OCI-LY1 (cell line): ENCODE data around the gene C19orf73.

Experiments
- H2AFZ ChIP-seq: fragments of 200-600 bp; sonication (generic), shearing (Covaris generic); 2 replicates; pipeline ENCODE4 v1.6.0; 2014; ENCODE audit warnings: antibody characterized with exemption, mild to moderate bottlenecking, low read length
- H3F3A ChIP-seq: fragments of 200-600 bp; sonication (generic), shearing (Covaris generic); 2 replicates; pipeline ENCODE4 v1.6.0; 2014; ENCODE audit warnings: mild to moderate bottlenecking, antibody characterized with exemption, low read length, moderate library complexity; ENCODE audit not compliant: insufficient read depth
- H3K27ac ChIP-seq: fragments of 200-600 bp; sonication (generic); 2 replicates; pipeline ENCODE4 v1.5.1; 2014; ENCODE audit warnings: low read length, mixed run types, mild to moderate bottlenecking, low read depth; ENCODE audit not compliant: poor library complexity, severe bottlenecking
- H3K27me3 ChIP-seq: fragments of 200-600 bp; sonication (generic); 2 replicates; pipeline ENCODE4 v1.6.0; 2014; ENCODE audit warnings: antibody characterized with exemption, mild to moderate bottlenecking, low read length, moderate library complexity; ENCODE audit not compliant: insufficient read depth
- H3K36me3 ChIP-seq: fragments of 200-600 bp; sonication (generic); 2 replicates; pipeline ENCODE4 v1.6.1; 2014; ENCODE audit warnings: mild to moderate bottlenecking, antibody characterized with exemption, low read length, moderate library complexity, mixed read lengths; ENCODE audit not compliant: insufficient read depth
- H3K4me1 ChIP-seq: fragments of 200-600 bp; sonication (generic); 2 replicates; pipeline ENCODE4 v1.5.1; 2014; ENCODE audit warnings: mild to moderate bottlenecking, low read length, moderate library complexity; ENCODE audit not compliant: insufficient read depth, severe bottlenecking
- H3K4me2 ChIP-seq: fragments of 200-600 bp; sonication (generic), shearing (Covaris generic); 2 replicates; pipeline ENCODE4 v1.6.1; 2014; ENCODE audit warnings: low read length
- H3K4me3 ChIP-seq: fragments of 200-600 bp; sonication (generic); 2 replicates; pipeline ENCODE4 v1.5.1; 2014; ENCODE audit warnings: low read length, low read depth, mild to moderate bottlenecking, mixed read lengths; ENCODE audit not compliant: poor library complexity, severe bottlenecking
- H3K79me2 ChIP-seq: fragments of 200-600 bp; shearing (Covaris generic); 2 replicates; pipeline ENCODE4 v1.6.1; 2016; ENCODE audit warnings: mixed run types, low read length, mixed read lengths; ENCODE audit not compliant: insufficient read depth
- H3K9ac ChIP-seq: fragments of 200-600 bp; sonication (generic), shearing (Covaris generic); 2 replicates; pipeline ENCODE4 v1.6.1; 2014; ENCODE audit warnings: mild to moderate bottlenecking, low read length, mixed read lengths
- H3K9me2 ChIP-seq: fragments of 200-600 bp; sonication (generic), shearing (Covaris generic); 2 replicates; pipeline ENCODE4 v1.6.1; 2014; ENCODE audit warnings: low read depth, mild to moderate bottlenecking, low read length, mixed read lengths
- H3K9me3 ChIP-seq: fragments of 200-600 bp; shearing (Covaris generic); 2 replicates; pipeline ENCODE4 v1.6.1; 2014; ENCODE audit warnings: low read length, mixed read lengths
- H4K20me1 ChIP-seq: fragments of 200-600 bp; sonication (generic), shearing (Covaris generic); 2 replicates; pipeline ENCODE4 v1.6.0; 2016; ENCODE audit warnings: mild to moderate bottlenecking, low read length; ENCODE audit not compliant: insufficient read depth
- EZH2 ChIP-seq: fragments of 200-600 bp; sonication (generic), shearing (Covaris generic); IDR thresholded peaks from 2 replicates; pipeline ENCODE4 v1.8.0; 2017; ENCODE audit warnings: borderline replicate concordance, mixed run types, mild to moderate bottlenecking, antibody characterized with exemption, low read length, moderate library complexity, mixed read lengths
- TF ChIP-seq, protein P1 (sequence below): fragments of 200-600 bp; sonication (generic), shearing (Covaris generic); IDR thresholded peaks from 2 replicates; pipeline ENCODE4 v1.5.1; 2017; ENCODE audit warnings: mild to moderate bottlenecking, antibody characterized with exemption, low read length, moderate library complexity, mixed read lengths

Gene C19orf73

DNA sequence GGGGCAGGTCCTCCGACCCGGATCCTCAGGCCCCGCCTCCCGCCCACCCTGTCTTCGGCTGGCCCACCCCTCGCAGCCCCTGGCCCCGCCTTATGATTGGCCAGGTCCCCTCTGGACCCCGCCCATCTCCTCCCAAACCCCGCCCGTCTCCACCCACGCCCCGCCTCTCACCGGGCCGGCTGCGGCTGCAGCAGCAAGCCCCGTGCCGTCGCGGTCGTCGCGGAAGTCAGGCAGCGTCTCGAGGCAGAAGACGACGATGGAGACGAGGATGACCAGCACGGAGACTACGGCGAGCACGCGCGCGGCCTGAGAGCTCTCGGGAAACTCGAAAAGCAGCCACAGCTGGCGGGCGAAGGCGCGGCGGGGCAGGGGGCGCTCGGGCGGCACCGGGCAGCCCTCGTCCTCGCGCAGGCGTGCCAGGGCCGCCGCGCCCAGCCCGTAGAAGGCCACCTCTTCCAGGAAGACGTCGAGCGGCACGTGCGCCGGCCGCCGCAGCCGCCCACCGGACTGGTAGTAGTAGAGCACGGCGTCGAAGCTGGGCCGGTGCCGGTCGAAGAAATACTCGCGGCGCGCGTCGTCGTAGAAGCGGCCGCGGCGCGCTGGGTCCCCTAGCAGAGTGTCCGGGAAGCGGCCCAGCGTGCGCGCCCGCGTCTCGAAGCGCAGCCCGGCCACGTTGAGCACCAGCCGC lies 46.9 kb downstream of the C19orf73 start:
- Histone ChIP-seq H3K27ac (no peak overlapping the region), H3F3A (no peaks in the 10 kb centered on the region), H3K27me3 (peaks cover 10% of the 10 kb centered on the region), H3K9ac (no peak overlapping the region), H3K36me3 (no peaks in the 10 kb centered on the region), H3K4me1 (no peaks in the 10 kb centered on the region), H4K20me1 (no peaks in the 10 kb centered on the region), H3K79me2 (no peaks in the 10 kb centered on the region), H3K4me2 (no peak overlapping the region), H3K9me3 (no peaks in the 10 kb centered on the region), H3K9me2 (no peaks in the 10 kb centered on the region), H2AFZ (no peak overlapping the region), H3K4me3 (no peak overlapping the region)
- TF ChIP-seq, protein P1, sequence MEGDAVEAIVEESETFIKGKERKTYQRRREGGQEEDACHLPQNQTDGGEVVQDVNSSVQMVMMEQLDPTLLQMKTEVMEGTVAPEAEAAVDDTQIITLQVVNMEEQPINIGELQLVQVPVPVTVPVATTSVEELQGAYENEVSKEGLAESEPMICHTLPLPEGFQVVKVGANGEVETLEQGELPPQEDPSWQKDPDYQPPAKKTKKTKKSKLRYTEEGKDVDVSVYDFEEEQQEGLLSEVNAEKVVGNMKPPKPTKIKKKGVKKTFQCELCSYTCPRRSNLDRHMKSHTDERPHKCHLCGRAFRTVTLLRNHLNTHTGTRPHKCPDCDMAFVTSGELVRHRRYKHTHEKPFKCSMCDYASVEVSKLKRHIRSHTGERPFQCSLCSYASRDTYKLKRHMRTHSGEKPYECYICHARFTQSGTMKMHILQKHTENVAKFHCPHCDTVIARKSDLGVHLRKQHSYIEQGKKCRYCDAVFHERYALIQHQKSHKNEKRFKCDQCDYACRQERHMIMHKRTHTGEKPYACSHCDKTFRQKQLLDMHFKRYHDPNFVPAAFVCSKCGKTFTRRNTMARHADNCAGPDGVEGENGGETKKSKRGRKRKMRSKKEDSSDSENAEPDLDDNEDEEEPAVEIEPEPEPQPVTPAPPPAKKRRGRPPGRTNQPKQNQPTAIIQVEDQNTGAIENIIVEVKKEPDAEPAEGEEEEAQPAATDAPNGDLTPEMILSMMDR: no peak
- no peak for TF ChIP-seq EZH2

DNA sequence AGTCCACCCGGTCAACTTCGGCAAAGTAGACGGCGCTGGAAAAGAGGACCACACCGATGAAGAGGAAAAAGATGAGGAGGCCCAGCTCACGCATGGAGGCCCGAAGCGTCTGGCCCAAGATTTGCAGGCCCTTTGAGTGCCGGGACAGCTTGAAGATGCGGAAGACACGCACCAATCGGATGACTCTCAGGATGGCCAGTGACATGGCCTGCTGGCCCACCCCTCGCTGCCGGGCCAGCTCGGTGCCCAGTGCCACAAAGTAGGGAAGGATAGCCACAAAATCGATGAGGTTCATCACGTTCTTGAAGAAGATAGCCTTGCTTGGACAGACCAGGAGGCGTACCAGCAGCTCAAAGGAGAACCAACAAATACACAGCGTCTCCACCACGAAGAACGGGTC lies 48.5 kb downstream of the C19orf73 start:
- TF ChIP-seq, protein P1: no peak
- no peak for TF ChIP-seq EZH2
- Histone ChIP-seq H3K36me3 (no peaks in the 10 kb centered on the region), H3K79me2 (no peaks in the 10 kb centered on the region), H4K20me1 (no peaks in the 10 kb centered on the region), H3F3A (no peaks in the 10 kb centered on the region), H3K4me3 (no peak overlapping the region), H3K27me3 (peaks cover 12% of the 10 kb centered on the region), H3K4me2 (no peak overlapping the region), H3K9ac (no peak overlapping the region), H3K27ac (no peak overlapping the region), H2AFZ (no peak overlapping the region), H3K9me2 (no peaks in the 10 kb centered on the region), H3K4me1 (no peaks in the 10 kb centered on the region), H3K9me3 (no peaks in the 10 kb centered on the region)

DNA sequence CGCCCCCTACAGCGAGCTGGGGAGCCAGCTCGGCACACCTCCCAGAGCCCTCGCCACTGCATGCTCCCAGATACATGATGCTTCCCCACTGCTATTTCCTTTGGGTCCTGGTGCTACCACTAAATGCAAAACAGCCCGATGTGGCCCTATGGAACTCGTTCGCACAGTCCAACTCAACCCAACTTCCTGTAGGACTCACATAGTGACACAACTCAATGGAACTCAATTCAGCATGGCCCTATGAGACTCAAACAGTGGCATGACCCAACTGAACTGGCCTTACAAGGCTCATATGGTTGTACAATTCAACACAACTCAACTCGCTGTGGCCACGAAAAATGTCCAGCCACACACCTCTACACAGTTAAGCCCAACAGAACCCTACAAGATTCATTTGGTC lies 49.9 kb downstream of the C19orf73 start:
- peaks cover 14% of the 10 kb centered on the region for H3K27me3 ChIP-seq
- H3K4me3 ChIP-seq: no peak overlapping the region
- no peaks in the 10 kb centered on the region for H3K79me2 ChIP-seq
- H3K9ac ChIP-seq: no peak overlapping the region
- no peak overlapping the region for H2AFZ ChIP-seq
- no peaks in the 10 kb centered on the region for H3K9me3 ChIP-seq
- no peaks in the 10 kb centered on the region for H3F3A ChIP-seq
- TF ChIP-seq EZH2: no peak
- TF ChIP-seq, protein P1: no peak
- H3K27ac ChIP-seq: no peak overlapping the region
- no peaks in the 10 kb centered on the region for H3K4me1 ChIP-seq
- H4K20me1 ChIP-seq: no peaks in the 10 kb centered on the region
- no peaks in the 10 kb centered on the region for H3K36me3 ChIP-seq
- H3K9me2 ChIP-seq: no peaks in the 10 kb centered on the region
- H3K4me2 ChIP-seq: no peak overlapping the region
